A549 (cell line): ENCODE results near the gene NEU4. TPM values are rescaled to one million over a fixed set of nuclear protein-coding genes. Genes with fewer than 3 reads are reported as not detected.

Experiments
- ATAC-seq, 2 experiments: fragments of 200-7000 bp in 1 of 2; fragments of >200 bp in 1 of 2; cut with Nextera tagmentation in 1 of 2; cut with Tn5 transposase in 1 of 2; 3 replicates each; pipeline versions ENCODE4 v1.8.0 to v1.9.1; 2018 to 2020; ENCODE audit warnings: mild to moderate bottlenecking in 1 of 2, moderate library complexity in 1 of 2
- CTCF ChIA-PET: fragments of 300-600 bp; sonication (Branson Sonifier 250); formaldehyde crosslinking; extraction: SDS; loops from one replicate; lab custom pipeline; 2021; ENCODE audit warnings: antibody characterized with exemption, inconsistent platforms; lab: Yijun Ruan, JAX
- POLR2A ChIA-PET: fragments of 350-600 bp; formaldehyde crosslinking; extraction: SDS; loops from one replicate; lab custom pipeline; 2021; ENCODE audit warnings: antibody characterized with exemption, inconsistent platforms; lab: Yijun Ruan, JAX
- DNase-seq, 2 experiments: peaks; one replicate each; pipeline versions ENCODE4 v3.0.0 to v3.0.0-alpha.2; 2011 to 2016; ENCODE audit warnings: low read depth in 1 of 2, low spot score in 1 of 2
- FAIRE-seq: peaks from 2 replicates; lab custom pipeline; 2011; peaks lifted over from hg19 to GRCh38; lab: Jason Lieb, UNC
- H3K27ac ChIP-seq, 2 experiments: fragments of >200 bp; sonication (Bioruptor Twin); formaldehyde crosslinking; 3 replicates each; pipeline ENCODE4 v1.5.1; 2016 to 2017
- H3K4me1 ChIP-seq: fragments of >200 bp; sonication (Bioruptor Twin); formaldehyde crosslinking; 3 replicates; pipeline ENCODE4 v1.6.1; 2016
- H3K4me2 ChIP-seq: fragments of >200 bp; sonication (Bioruptor Twin); formaldehyde crosslinking; 3 replicates; pipeline ENCODE4 v1.6.1; 2016
- H3K4me3 ChIP-seq: fragments of >200 bp; sonication (Bioruptor Twin); formaldehyde crosslinking; 3 replicates; pipeline ENCODE4 v1.5.1; 2016
- H3K9me3 ChIP-seq: fragments of >200 bp; sonication (Bioruptor Twin); formaldehyde crosslinking; 3 replicates; pipeline ENCODE4 v1.6.1; 2016
- BHLHE40 ChIP-seq: IDR thresholded peaks from 2 replicates; pipeline ENCODE4 v1.6.1; 2012; ENCODE audit warnings: low read depth, low read length, inconsistent platforms
- CHD2 ChIP-seq: fragments of 150-350 bp; IDR thresholded peaks from 2 replicates; pipeline ENCODE4 v1.6.1; 2014; ENCODE audit warnings: low read length; ENCODE audit not compliant: partially characterized antibody
- E2F6 ChIP-seq: IDR thresholded peaks from 2 replicates; pipeline ENCODE4 v1.6.1; 2012; ENCODE audit warnings: low read depth, borderline replicate concordance
- EHF ChIP-seq: fragments of 250-450 bp; sonication (Bioruptor Pico); IDR thresholded peaks from 2 replicates; pipeline ENCODE4 v1.5.0; 2020; ENCODE audit warnings: mild to moderate bottlenecking
- EHMT2 ChIP-seq: fragments of 200-600 bp; sonication (generic); IDR thresholded peaks from 2 replicates; pipeline ENCODE4 v1.6.1; 2016; ENCODE audit warnings: antibody characterized with exemption, low read depth, mild to moderate bottlenecking, moderate library complexity
- EP300 ChIP-seq, 2 experiments: fragments of >200 bp; sonication (Bioruptor Twin); formaldehyde crosslinking; IDR thresholded peaks; 2 replicates in 1 of 2; 3 replicates in 1 of 2; pipeline ENCODE4 v1.6.1; 2016 to 2017
- ESRRA ChIP-seq: fragments of 150-350 bp; IDR thresholded peaks from 2 replicates; pipeline ENCODE4 v1.6.1; 2014; ENCODE audit warnings: mild to moderate bottlenecking, low read length, borderline replicate concordance
- FOXS1 ChIP-seq: fragments of 250-450 bp; sonication (Bioruptor Pico); IDR thresholded peaks from 2 replicates; pipeline ENCODE4 v1.5.0; 2020; ENCODE audit warnings: mild to moderate bottlenecking, moderate library complexity
- HDAC2 ChIP-seq: fragments of 200-600 bp; sonication (generic); IDR thresholded peaks from 2 replicates; pipeline ENCODE4 v1.6.1; 2016
- HES2 ChIP-seq: fragments of >200 bp; sonication (Bioruptor Twin); formaldehyde crosslinking; IDR thresholded peaks from 2 replicates; pipeline ENCODE4 v1.6.1; 2016
- HEYL ChIP-seq: fragments of 250-450 bp; sonication (Bioruptor Pico); IDR thresholded peaks from 2 replicates; pipeline ENCODE4 v1.8.0; 2021; ENCODE audit warnings: mild to moderate bottlenecking, moderate library complexity
- HOXB5 ChIP-seq: fragments of 250-450 bp; sonication (Bioruptor Pico); IDR thresholded peaks from 2 replicates; pipeline ENCODE4 v1.5.0; 2020; ENCODE audit warnings: mild to moderate bottlenecking, moderate library complexity
- JUNB ChIP-seq: fragments of >200 bp; sonication (Bioruptor Twin); formaldehyde crosslinking; IDR thresholded peaks from 2 replicates; pipeline ENCODE4 v1.6.1; 2016
- MYC ChIP-seq: IDR thresholded peaks from 2 replicates; pipeline ENCODE4 v1.6.1; 2012; ENCODE audit warnings: mild to moderate bottlenecking, inconsistent platforms, low read length, improper control_type of control experiment, borderline replicate concordance
- NPAS2 ChIP-seq: fragments of 250-450 bp; sonication (Bioruptor Pico); IDR thresholded peaks from 2 replicates; pipeline ENCODE4 v1.8.0; 2022; ENCODE audit warnings: mild to moderate bottlenecking, moderate library complexity, borderline replicate concordance
- NR3C1 ChIP-seq: fragments of >200 bp; sonication (Bioruptor Twin); formaldehyde crosslinking; IDR thresholded peaks from 3 replicates; pipeline ENCODE4 v1.6.1; 2017
- PBX3 ChIP-seq: IDR thresholded peaks from 2 replicates; pipeline ENCODE4 v1.6.1; 2012
- PHF8 ChIP-seq: fragments of 200-600 bp; sonication (generic); IDR thresholded peaks from 2 replicates; pipeline ENCODE4 v1.6.1; 2016; ENCODE audit warnings: low read depth, mild to moderate bottlenecking, antibody characterized with exemption, moderate library complexity, borderline replicate concordance
- RAD21 ChIP-seq, 2 experiments: fragments of >200 bp in 1 of 2; sonication (Bioruptor Twin) in 1 of 2; formaldehyde crosslinking in 1 of 2; IDR thresholded peaks in 1 of 2; conservative IDR thresholded peaks in 1 of 2; 2 replicates in 1 of 2; 3 replicates in 1 of 2; pipeline ENCODE4 v1.6.1; 2012 to 2018; ENCODE audit warnings: inconsistent platforms in 1 of 2
- RARB ChIP-seq: fragments of 250-450 bp; sonication (Bioruptor Pico); IDR thresholded peaks from 2 replicates; pipeline ENCODE4 v1.8.0; 2021; ENCODE audit warnings: mild to moderate bottlenecking, moderate library complexity
- RCOR1 ChIP-seq: fragments of 150-350 bp; IDR thresholded peaks from 2 replicates; pipeline ENCODE4 v1.6.1; 2014; ENCODE audit warnings: antibody characterized with exemption, low read length, low read depth
- RNF2 ChIP-seq: fragments of 200-600 bp; sonication (generic); IDR thresholded peaks from 2 replicates; pipeline ENCODE4 v1.6.1; 2016; ENCODE audit warnings: low read depth, mild to moderate bottlenecking, antibody characterized with exemption, moderate library complexity, borderline replicate concordance
- SMC3 ChIP-seq: fragments of >200 bp; sonication (Bioruptor Twin); formaldehyde crosslinking; IDR thresholded peaks from 3 replicates; pipeline ENCODE4 v1.6.1; 2018; ENCODE audit warnings: inconsistent platforms
- SREBF2 ChIP-seq: fragments of 450-650 bp; IDR thresholded peaks from 2 replicates; pipeline ENCODE4 v1.6.1; 2014; ENCODE audit warnings: mild to moderate bottlenecking, moderate library complexity
- TP53 ChIP-seq: fragments of 250-450 bp; sonication (Bioruptor Pico); IDR thresholded peaks from 2 replicates; pipeline ENCODE4 v1.5.0; 2021; ENCODE audit warnings: mild to moderate bottlenecking, moderate library complexity
- ZC3H11A ChIP-seq: fragments of 450-650 bp; IDR thresholded peaks from 2 replicates; pipeline ENCODE4 v1.6.1; 2014; ENCODE audit warnings: antibody characterized with exemption, mild to moderate bottlenecking
- ZSCAN20 ChIP-seq: fragments of 250-450 bp; sonication (Bioruptor Pico); IDR thresholded peaks from 2 replicates; pipeline ENCODE4 v1.8.0; 2022; ENCODE audit warnings: mild to moderate bottlenecking, moderate library complexity
- WGBS: methylation state at CpG from one replicate; pipeline ENCODE4 v1.1.6; 2017; ENCODE audit errors: missing lambda C conversion rate; 5-methylcytosine and 5-hydroxymethylcytosine counted together
- polyA plus RNA-seq, 4 experiments: library from polyadenylated mRNA; depleted of rRNA in 3 of 4; stranded (reverse); fragments of >200 nt; fragmentation: RNase III in 1 of 4; extraction: RNeasy Plus Mini Kit Qiagen cat#74134 plus additional on column Dnase treatment in 1 of 4; gene quantifications; 2 replicates in 3 of 4; 3 replicates in 1 of 4; pipeline ENCODE4 v1.2.3, GENCODE V29; 2011 to 2017
- TF ChIP-seq, protein P1 (sequence below): fragments of 450-650 bp; IDR thresholded peaks from 2 replicates; pipeline ENCODE4 v1.6.1; 2014; ENCODE audit warnings: antibody characterized with exemption

NEU4 gene
- polyA plus RNA-seq, 2 of the 4 experiments (the other 2 are of a cell fraction), result 0.13 to 0.19 TPM

DNA sequence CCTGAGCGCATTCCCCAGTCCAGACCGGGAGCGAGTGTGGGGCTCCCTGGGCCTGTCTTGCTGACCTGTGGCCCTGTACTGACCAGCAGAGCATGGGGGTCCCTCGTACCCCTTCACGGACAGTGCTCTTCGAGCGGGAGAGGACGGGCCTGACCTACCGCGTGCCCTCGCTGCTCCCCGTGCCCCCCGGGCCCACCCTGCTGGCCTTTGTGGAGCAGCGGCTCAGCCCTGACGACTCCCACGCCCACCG, 5.3 kb downstream of the NEU4 start:
- DNase-seq (no peak), ATAC-seq (peak in 1 of 2 experiments; percentile 2; a peak in 1 of 6 replicates), FAIRE-seq (no peak)
- no peak overlapping the region for H3K4me2 ChIP-seq
- H3K9me3 ChIP-seq, result no peaks in the 10 kb centered on the region
- no peak overlapping the region for H3K4me3 ChIP-seq
- ChIA-PET POLR2A (no interaction called here), CTCF (interaction anchor here (1.3 kb wide), 1 partner anchor 20 kb away, joined by 3 read pairs; no protein-coding TSS in a partner anchor)
- no peaks in the 10 kb centered on the region for H3K4me1 ChIP-seq
- WGBS, result 80% methylated on average over 8 of the region's 17 CpGs
- no peak overlapping the region for H3K27ac ChIP-seq
- no peak for TF ChIP-seq TP53
- no peak for TF ChIP-seq ESRRA
- no peak for TF ChIP-seq SMC3
- TF ChIP-seq FOXS1 (CRISPR knock-in tag), result no peak
- TF ChIP-seq RNF2, result no peak
- no peak for TF ChIP-seq MYC
- TF ChIP-seq SREBF2, result no peak
- no peak for TF ChIP-seq ZSCAN20 (CRISPR knock-in tag)
- TF ChIP-seq RAD21 (conservative IDR thresholded peaks at IDR 0.05 in 1 of 2, IDR thresholded peaks at IDR 0.05 in 1 of 2), result no peak
- TF ChIP-seq NPAS2 (CRISPR knock-in tag), result no peak
- TF ChIP-seq E2F6, result no peak
- no peak for TF ChIP-seq EP300 (IDR thresholded peaks at IDR 0.05)
- no peak for TF ChIP-seq HDAC2
- TF ChIP-seq BHLHE40, result no peak
- no peak for TF ChIP-seq PHF8
- TF ChIP-seq JUNB, result no peak

GRCh38 chr2:241814643-241815476, 5.9 kb downstream of the NEU4 start:
- H3K9me3 ChIP-seq, result no peaks in the 10 kb centered on the region
- H3K27ac ChIP-seq, result no peak overlapping the region
- H3K4me1 ChIP-seq, result no peaks in the 10 kb centered on the region
- no peak for TF ChIP-seq EP300 (IDR thresholded peaks at IDR 0.05)
- TF ChIP-seq HDAC2, result no peak
- no peak for TF ChIP-seq ZSCAN20 (CRISPR knock-in tag)
- TF ChIP-seq SMC3, result no peak
- TF ChIP-seq RARB (CRISPR knock-in tag), result no peak
- TF ChIP-seq RCOR1, result no peak
- no peak for TF ChIP-seq NR3C1
- TF ChIP-seq TP53, result no peak
- TF ChIP-seq PBX3, result no peak
- no peak for TF ChIP-seq EHMT2
- TF ChIP-seq, protein P1, sequence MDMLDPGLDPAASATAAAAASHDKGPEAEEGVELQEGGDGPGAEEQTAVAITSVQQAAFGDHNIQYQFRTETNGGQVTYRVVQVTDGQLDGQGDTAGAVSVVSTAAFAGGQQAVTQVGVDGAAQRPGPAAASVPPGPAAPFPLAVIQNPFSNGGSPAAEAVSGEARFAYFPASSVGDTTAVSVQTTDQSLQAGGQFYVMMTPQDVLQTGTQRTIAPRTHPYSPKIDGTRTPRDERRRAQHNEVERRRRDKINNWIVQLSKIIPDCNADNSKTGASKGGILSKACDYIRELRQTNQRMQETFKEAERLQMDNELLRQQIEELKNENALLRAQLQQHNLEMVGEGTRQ, result no peak
- no peak for TF ChIP-seq HES2
- TF ChIP-seq HOXB5, result no peak
- no peak for TF ChIP-seq HEYL
- TF ChIP-seq SREBF2, result no peak
- TF ChIP-seq CHD2, result no peak
- no peak for TF ChIP-seq EHF (CRISPR knock-in tag)
- TF ChIP-seq ZC3H11A, result no peak
- WGBS, result 64% methylated on average over 27 of the region's 52 CpGs
- ATAC-seq, result peak; percentile 16 to 66; a peak in 5 of 6 replicates
- no peak for DNase-seq
- FAIRE-seq, result no peak
- no peak overlapping the region for H3K4me2 ChIP-seq
- H3K4me3 ChIP-seq, result no peak overlapping the region
- ChIA-PET CTCF (no interaction called here), POLR2A (no interaction called here)
